ENCODE results near the gene LARGE1. TPM values are rescaled to one million over a fixed set of nuclear protein-coding genes. Genes with fewer than 3 reads are reported as not detected.

Gene LARGE1
- total and polyA plus RNA-seq, 9 of the 15 experiments (the other 6 are each of a cell fraction or from before 2014, with no cell fraction given), result 0.01 to 0.66 (median 0.14) TPM; not detected in 2

- no peaks in the 10 kb centered on the region for H3K9me3 ChIP-seq (replicated peaks; ENCODE audit: control insufficient read depth, insufficient read depth, low read depth, low read length)
- 0% methylated on average over 4 of the region's 5 CpGs for WGBS (ENCODE audit: insufficient coverage, low coverage, missing lambda C conversion rate)
- no TSS peak for BruUV-seq (replicated peaks)
- no peak for FAIRE-seq
- ATAC-seq, result no peak
- no peaks in the 10 kb centered on the region for H3K36me3 ChIP-seq (ENCODE audit: control insufficient read depth, insufficient read depth, low read length)
- no peak overlapping the region for H3K27ac ChIP-seq (ENCODE audit: extremely low read depth, low read depth, low read length)
- no peaks in the 10 kb centered on the region for H4K20me1 ChIP-seq (replicated peaks; ENCODE audit: control insufficient read depth, insufficient read depth, low read length)
- H3K79me2 ChIP-seq (ENCODE audit: control insufficient read depth, insufficient read depth, low read length), result no peaks in the 10 kb centered on the region
- no peaks in the 10 kb centered on the region for H3K9me1 ChIP-seq (ENCODE audit: control insufficient read depth, insufficient read depth, low read length)
- in situ Hi-C loops (cut with MboI), result no loop called here
- intact Hi-C loops (cut with micrococcal nuclease), result no loop called here
- DNase-seq (ENCODE audit: extremely low read depth in 1 of 4, low spot score in 3 of 4), result no peak
- no peaks in the 10 kb centered on the region for H3K27me3 ChIP-seq (ENCODE audit: control insufficient read depth in 2 of 2, insufficient read depth in 2 of 2, low read length in 2 of 2)
- no peak overlapping the region for H3K4me3 ChIP-seq
- H3K9ac ChIP-seq (ENCODE audit: insufficient read depth in 1 of 2, low read depth in 2 of 2, low read length in 2 of 2), result no peak overlapping the region
- H3K4me1 ChIP-seq (replicated peaks in 1 of 2; ENCODE audit: control insufficient read depth in 2 of 2, insufficient read depth in 2 of 2, low read length in 2 of 2), result no peaks in the 10 kb centered on the region
- ChIA-PET CTCF (ENCODE audit: low intra/inter-chr PET ratio) (no interaction called here), POLR2A (no interaction called here)
- no peak overlapping the region for H3K4me2 ChIP-seq (ENCODE audit: insufficient read depth, low read length)
- no peak overlapping the region for H2AFZ ChIP-seq (ENCODE audit: low read depth, low read length)
- TF ChIP-seq MEIS2 (IDR thresholded peaks at IDR 0.05; ENCODE audit: partially characterized antibody) (no peak), ZBTB8A (IDR thresholded peaks at IDR 0.05; ENCODE audit: partially characterized antibody) (no peak), ATF1 (CRISPR knock-in tag; IDR thresholded peaks at IDR 0.05) (no peak), ATF1 (tag; IDR thresholded peaks at IDR 0.05) (no peak), CEBPB (tag; IDR thresholded peaks at IDR 0.05) (no peak), ZNF561 (CRISPR knock-in tag; conservative IDR thresholded peaks at IDR 0.05) (no peak), CEBPG (CRISPR knock-in tag; IDR thresholded peaks at IDR 0.05) (no peak), CEBPG (tag; conservative IDR thresholded peaks at IDR 0.05 in 1 of 2, IDR thresholded peaks at IDR 0.05 in 1 of 2) (no peak), ERF (CRISPR knock-in tag; IDR thresholded peaks at IDR 0.05) (no peak), TBL1XR1 (IDR thresholded peaks at IDR 0.05; ENCODE audit: low read length in 2 of 2) (no peak), FOXP4 (CRISPR knock-in tag; IDR thresholded peaks at IDR 0.05; ENCODE audit: borderline replicate concordance) (no peak), MBD1 (CRISPR knock-in tag; IDR thresholded peaks at IDR 0.05) (no peak), HCFC1 (IDR thresholded peaks at IDR 0.05; ENCODE audit: low read depth, low read length) (no peak)
Measured at GRCh38 chr22:33743756-33744155, 176.5 kb downstream of the LARGE1 start.

Data from K562 (cell line).